Muscle layer of colon (tissue), 2 donors: ENCODE measurements around the gene KIF14.
"Not testable (repeated sequence)": the region's sequence is repeated elsewhere in the genome, so short reads cannot be mapped to it uniquely, and the experiment has no call there.

Source experiments
- H3K27ac ChIP-seq: one replicate; pipeline ENCODE4 v1.7.0; 2013; ENCODE audit warnings: low read depth, mild to moderate bottlenecking, low read length, moderate library complexity
- H3K27me3 ChIP-seq, 2 donors: one replicate each; pipeline ENCODE4 v1.7.0; 2013; ENCODE audit warnings: low read length in 2 of 2, mild to moderate bottlenecking in 2 of 2; ENCODE audit not compliant: insufficient read depth in 2 of 2, control insufficient read depth in 1 of 2
- H3K36me3 ChIP-seq: one replicate; pipeline ENCODE4 v1.7.0; 2013; ENCODE audit warnings: mild to moderate bottlenecking, low read length; ENCODE audit not compliant: insufficient read depth
- H3K4me1 ChIP-seq: one replicate; pipeline ENCODE4 v1.7.0; 2013; ENCODE audit warnings: mild to moderate bottlenecking, low read length; ENCODE audit not compliant: insufficient read depth
- H3K4me3 ChIP-seq, 2 donors: one replicate each; pipeline ENCODE4 v1.7.0; 2013; ENCODE audit warnings: low read length in 2 of 2, low read depth in 1 of 2, mild to moderate bottlenecking in 1 of 2, moderate library complexity in 1 of 2
- H3K9ac ChIP-seq: one replicate; pipeline ENCODE4 v1.7.0; 2013; ENCODE audit warnings: low read length
- H3K9me3 ChIP-seq: one replicate; pipeline ENCODE4 v1.7.0; 2013; ENCODE audit warnings: mild to moderate bottlenecking, low read length
- donor health status: abdominal sarcoma.
- donor health status: Adenocarcinoma of cecum.

KIF14 gene

DNA sequence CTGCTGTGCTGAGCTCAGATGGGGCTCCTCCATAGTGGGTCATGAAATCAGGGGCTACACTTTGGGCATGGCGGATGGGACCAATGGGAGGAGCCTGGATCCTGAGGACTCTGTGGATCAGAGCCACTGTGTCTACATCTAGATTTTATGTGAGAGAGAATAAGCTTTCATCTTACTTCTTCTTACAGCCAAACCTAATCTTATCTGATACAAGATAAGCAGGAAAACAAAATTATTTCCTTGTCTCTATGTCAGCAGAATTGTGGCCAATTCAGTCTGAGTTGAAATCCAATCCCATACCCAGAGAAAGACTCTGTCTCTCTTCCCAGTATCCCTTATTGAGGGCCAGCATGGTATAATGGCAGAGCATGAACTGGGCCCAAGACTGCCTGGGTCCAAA lies 56.2 kb downstream of the KIF14 start:
- Histone ChIP-seq H3K27me3 (no peaks in the 10 kb centered on the region), H3K4me3 (no peak overlapping the region), H3K27ac (no peak overlapping the region), H3K9me3 (no peaks in the 10 kb centered on the region), H3K9ac (no peak overlapping the region), H3K4me1 (no peaks in the 10 kb centered on the region), H3K36me3 (no peaks in the 10 kb centered on the region)

DNA sequence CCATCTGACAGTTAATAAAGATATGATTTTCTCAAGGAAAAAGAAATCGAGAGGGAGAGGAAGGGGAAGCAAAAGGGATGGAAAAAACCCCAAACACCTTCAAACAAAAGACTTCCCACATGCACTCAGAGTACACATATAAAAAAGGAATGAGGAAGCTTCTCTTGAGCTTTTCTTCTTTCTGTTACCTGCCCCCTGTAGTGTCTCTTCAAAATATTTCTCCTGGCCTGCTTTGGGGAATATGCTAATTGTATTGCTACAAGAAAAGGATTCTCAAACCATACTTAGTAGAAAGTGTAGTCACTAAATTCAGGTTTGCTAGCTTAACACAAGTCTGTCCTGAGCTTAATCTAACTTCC lies 58.7 kb downstream of the KIF14 start:
- Histone ChIP-seq H3K4me3 (no peak overlapping the region), H3K36me3 (no peaks in the 10 kb centered on the region), H3K9me3 (no peaks in the 10 kb centered on the region), H3K27ac (no peak overlapping the region), H3K27me3 (no peaks in the 10 kb centered on the region), H3K9ac (no peak overlapping the region), H3K4me1 (no peaks in the 10 kb centered on the region)

GRCh38 chr1:200558866-200559459 lies 61.6 kb downstream of the KIF14 start:
- Histone ChIP-seq H3K27ac (no peak overlapping the region), H3K4me3 (no peak overlapping the region), H3K27me3 (no peaks in the 10 kb centered on the region), H3K36me3 (no peaks in the 10 kb centered on the region), H3K9ac (no peak overlapping the region), H3K4me1 (no peaks in the 10 kb centered on the region), H3K9me3 (no peaks in the 10 kb centered on the region)

DNA sequence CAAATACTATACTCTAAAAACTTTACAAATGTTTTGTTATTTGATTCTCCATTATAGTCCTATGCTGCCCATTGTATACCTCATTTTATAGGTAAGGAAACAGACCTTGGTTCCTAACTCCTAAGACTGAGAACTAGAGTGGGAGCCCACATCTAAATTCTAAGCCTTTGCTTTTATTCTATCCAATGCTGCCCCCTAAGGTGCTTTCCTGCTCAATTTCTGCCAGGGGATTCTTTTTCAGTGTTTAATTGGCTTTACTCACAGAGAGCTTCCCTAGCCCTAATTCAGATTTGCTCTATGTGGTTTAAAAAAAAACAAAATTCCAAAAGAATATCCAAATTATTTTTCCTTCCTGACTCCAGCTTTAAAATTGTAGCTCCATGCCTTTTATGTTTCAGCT lies 64.5 kb downstream of the KIF14 start:
- H3K36me3 ChIP-seq: no peaks in the 10 kb centered on the region
- no peak overlapping the region for H3K9ac ChIP-seq
- no peaks in the 10 kb centered on the region for H3K9me3 ChIP-seq
- no peaks in the 10 kb centered on the region for H3K4me1 ChIP-seq
- H3K27ac ChIP-seq: no peak overlapping the region
- no peak overlapping the region for H3K4me3 ChIP-seq
- H3K27me3 ChIP-seq: no peaks in the 10 kb centered on the region

DNA sequence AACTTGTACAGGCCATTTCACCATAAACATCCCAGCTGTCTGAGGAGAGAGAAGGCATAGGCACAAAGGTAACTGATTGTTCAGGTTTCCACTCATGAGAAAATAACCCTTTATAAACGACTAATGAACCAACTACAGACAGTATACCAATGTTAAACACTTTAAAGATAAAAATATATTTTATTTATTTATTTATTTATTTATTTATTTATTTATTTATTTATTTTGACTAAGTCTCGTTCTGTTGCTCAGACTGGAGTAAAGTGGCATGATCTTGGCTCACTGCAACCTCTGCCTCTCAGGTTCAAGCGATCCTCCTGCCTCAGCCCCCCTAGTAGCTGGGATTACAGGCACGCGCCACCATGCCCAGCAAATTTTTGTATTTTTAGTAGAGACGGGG lies 67.8 kb downstream of the KIF14 start:
- not testable (repeated sequence) for H3K9me3 ChIP-seq

DNA sequence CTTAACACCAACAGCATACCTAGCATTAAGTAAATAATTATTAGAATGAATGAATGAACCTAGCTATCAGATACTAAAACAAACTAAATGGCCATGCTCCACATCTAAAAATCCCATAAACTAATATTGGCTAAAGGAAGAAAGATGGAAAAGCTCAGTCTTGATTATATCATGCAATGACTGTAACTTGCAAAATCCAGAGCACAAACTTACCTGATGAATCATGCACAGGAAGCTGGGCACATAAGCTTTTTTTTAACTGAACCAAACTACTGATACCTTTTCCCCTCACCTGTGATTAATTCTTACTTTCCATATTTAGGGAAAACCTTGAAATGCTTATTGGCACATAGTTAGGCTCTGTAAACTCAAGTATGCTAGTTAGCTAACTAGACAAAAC lies 70.2 kb downstream of the KIF14 start:
- no peak overlapping the region for H3K27ac ChIP-seq
- H3K9ac ChIP-seq: no peak overlapping the region
- no peaks in the 10 kb centered on the region for H3K9me3 ChIP-seq
- H3K4me3 ChIP-seq: no peak overlapping the region
- H3K36me3 ChIP-seq: no peaks in the 10 kb centered on the region
- H3K27me3 ChIP-seq: no peaks in the 10 kb centered on the region
- H3K4me1 ChIP-seq: no peaks in the 10 kb centered on the region

More for the DNA sequence above, 67.8 kb downstream of the KIF14 start:
- not testable (repeated sequence) for H3K27ac ChIP-seq, H3K36me3 ChIP-seq, H3K9ac ChIP-seq, H3K4me1 ChIP-seq, H3K4me3 ChIP-seq, H3K27me3 ChIP-seq

- no peaks in the 10 kb centered on the region for H3K4me1 ChIP-seq
- no peaks in the 10 kb centered on the region for H3K9me3 ChIP-seq
- H3K4me3 ChIP-seq: no peak overlapping the region
- H3K27me3 ChIP-seq: no peaks in the 10 kb centered on the region
- no peak overlapping the region for H3K27ac ChIP-seq
- no peaks in the 10 kb centered on the region for H3K36me3 ChIP-seq
- no peak overlapping the region for H3K9ac ChIP-seq
Observed at GRCh38 chr1:200547386-200547785, 73.2 kb downstream of the KIF14 start.

DNA sequence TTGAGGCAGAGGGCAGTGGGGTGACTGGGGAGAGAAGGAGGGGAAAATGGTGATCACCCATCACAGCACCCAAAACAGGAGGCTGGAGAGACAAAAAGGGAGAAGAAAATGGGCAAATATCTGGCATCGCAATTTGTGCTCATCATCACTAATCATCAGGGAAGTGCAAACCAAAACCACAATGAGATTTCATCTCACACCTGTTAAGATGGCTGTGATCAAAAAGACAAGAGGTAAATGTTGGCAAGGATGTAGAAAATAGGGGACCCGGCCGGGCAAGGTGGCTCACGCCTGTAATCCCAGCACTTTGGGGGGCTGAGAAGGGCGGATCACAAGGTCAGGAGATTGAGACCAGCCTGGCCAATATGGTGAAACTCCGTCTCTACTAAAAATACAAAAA lies 74.0 kb downstream of the KIF14 start:
- no peak overlapping the region for H3K4me3 ChIP-seq
- H3K36me3 ChIP-seq: no peaks in the 10 kb centered on the region
- H3K27ac ChIP-seq: no peak overlapping the region
- H3K9me3 ChIP-seq: no peaks in the 10 kb centered on the region
- no peaks in the 10 kb centered on the region for H3K4me1 ChIP-seq
- H3K27me3 ChIP-seq: no peaks in the 10 kb centered on the region
- no peak overlapping the region for H3K9ac ChIP-seq

GRCh38 chr1:200542162-200542561 lies 78.4 kb downstream of the KIF14 start:
- Histone ChIP-seq H3K4me1 (no peaks in the 10 kb centered on the region), H3K4me3 (no peak overlapping the region), H3K27ac (no peak overlapping the region), H3K9me3 (no peaks in the 10 kb centered on the region), H3K9ac (no peak overlapping the region), H3K36me3 (no peaks in the 10 kb centered on the region), H3K27me3 (no peaks in the 10 kb centered on the region)

DNA sequence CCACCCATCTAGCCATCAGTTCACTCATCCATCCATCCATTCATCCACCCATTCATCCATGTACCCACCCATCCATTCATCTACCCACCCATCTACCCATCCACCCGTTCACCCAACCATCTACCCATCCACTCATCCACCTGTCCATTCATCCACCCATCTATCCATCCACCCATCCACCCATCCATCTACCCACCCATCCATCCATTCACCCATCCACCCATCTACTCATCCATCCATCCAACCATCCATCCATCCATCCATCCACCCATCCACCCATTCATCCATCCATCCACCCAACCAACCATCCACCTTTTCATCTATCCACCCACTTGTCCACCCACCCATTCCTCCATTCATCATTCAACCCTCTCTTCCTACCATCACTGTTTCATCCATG lies 80.3 kb downstream of the KIF14 start:
- no peaks in the 10 kb centered on the region for H3K27me3 ChIP-seq
- no peak overlapping the region for H3K4me3 ChIP-seq
- H3K27ac ChIP-seq: no peak overlapping the region
- no peaks in the 10 kb centered on the region for H3K4me1 ChIP-seq
- no peaks in the 10 kb centered on the region for H3K36me3 ChIP-seq
- H3K9ac ChIP-seq: no peak overlapping the region
- H3K9me3 ChIP-seq: no peaks in the 10 kb centered on the region

DNA sequence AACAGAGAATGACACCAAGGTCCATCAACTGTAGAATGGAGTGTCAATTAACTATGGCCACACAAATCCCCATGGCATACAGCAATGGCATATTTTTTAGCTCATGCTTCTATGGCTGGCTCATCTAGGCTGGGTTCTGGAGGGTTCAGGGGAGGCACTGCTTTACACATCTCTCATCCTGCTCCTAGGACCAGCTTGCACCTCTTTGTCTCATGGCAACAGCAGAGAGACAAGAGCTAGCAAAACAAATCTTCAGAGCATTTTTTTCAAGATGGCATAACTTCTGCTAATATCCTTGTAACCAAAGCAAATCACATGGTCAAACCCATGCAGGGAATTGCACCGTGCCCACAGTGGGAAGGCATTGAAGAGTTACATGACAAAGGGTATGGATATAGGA lies 82.4 kb downstream of the KIF14 start:
- Histone ChIP-seq H3K4me3 (no peak overlapping the region), H3K4me1 (no peaks in the 10 kb centered on the region), H3K9ac (no peak overlapping the region), H3K36me3 (no peaks in the 10 kb centered on the region), H3K27ac (no peak overlapping the region), H3K9me3 (no peaks in the 10 kb centered on the region), H3K27me3 (no peaks in the 10 kb centered on the region)

DNA sequence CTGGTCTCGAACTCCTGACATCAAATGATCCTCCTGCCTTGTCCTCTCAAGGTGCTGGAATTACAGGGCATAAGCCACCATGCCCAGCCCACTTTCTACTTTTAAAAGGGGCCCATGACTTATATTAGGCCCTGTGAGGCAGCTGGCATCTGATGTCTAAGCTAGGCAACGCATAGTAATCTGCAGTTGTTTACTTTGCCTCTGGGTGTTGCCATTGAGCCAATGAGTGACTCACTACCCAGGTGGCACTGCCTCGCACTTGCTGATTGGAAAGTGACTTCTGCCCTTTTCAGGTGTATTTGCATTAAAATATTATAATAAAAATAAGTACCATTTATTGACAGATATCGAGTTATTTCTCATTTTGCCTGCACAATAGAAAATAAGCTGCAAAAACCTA lies 84.9 kb downstream of the KIF14 start:
- no peaks in the 10 kb centered on the region for H3K4me1 ChIP-seq
- H3K9ac ChIP-seq: no peak overlapping the region
- no peaks in the 10 kb centered on the region for H3K27me3 ChIP-seq
- no peaks in the 10 kb centered on the region for H3K36me3 ChIP-seq
- no peak overlapping the region for H3K27ac ChIP-seq
- H3K9me3 ChIP-seq: no peaks in the 10 kb centered on the region
- H3K4me3 ChIP-seq: no peak overlapping the region
